K562 (cell line): ENCODE data around the gene LRRC7. TPM values are rescaled to one million over a fixed set of nuclear protein-coding genes. Genes with fewer than 3 reads are reported as not detected.

Experiments used
- ATAC-seq: fragments of 200-7000 bp; cut with Tn5 transposase; 3 replicates; pipeline ENCODE4 v1.9.1; 2020; ENCODE audit warnings: moderate library complexity
- BruUV-seq: library from RNA; stranded (reverse); fragments of 400-500 nt; replicated peaks from 2 replicates; lab custom pipeline; 2021; lab: Mats Ljungman, UMichigan
- CTCF ChIA-PET: fragments of 300-600 bp; formaldehyde crosslinking; extraction: SDS; loops from one replicate; lab custom pipeline; 2021; ENCODE audit warnings: low intra/inter-chr PET ratio; lab: Yijun Ruan, JAX
- POLR2A ChIA-PET: fragments of 300-600, 350-650 bp; sonication (Branson Sonifier 250); formaldehyde crosslinking; extraction: SDS; loops from one replicate; lab custom pipeline; 2021; ENCODE audit warnings: antibody characterized with exemption, inconsistent platforms; lab: Yijun Ruan, JAX
- DNase-seq, 4 experiments: peaks; one replicate each; pipeline versions ENCODE4 v3.0.0 to v3.0.0-alpha.2; 2011 to 2018; ENCODE audit warnings: low spot score in 3 of 4, mixed read lengths in 3 of 4; ENCODE audit errors: extremely low read depth in 1 of 4
- FAIRE-seq: peaks from 2 replicates; lab custom pipeline; 2011; peaks lifted over from hg19 to GRCh38; lab: Jason Lieb, UNC
- H2AFZ ChIP-seq: 2 replicates; pipeline ENCODE4 v1.6.0; 2011; ENCODE audit warnings: low read depth, low read length, control low read depth, inconsistent platforms
- H3K27ac ChIP-seq: fragments of 200-600 bp; 3 replicates; pipeline ENCODE4 v1.8.0; 2011; ENCODE audit warnings: low read depth, mild to moderate bottlenecking, control low read depth, inconsistent platforms, low read length, moderate library complexity, mixed read lengths; ENCODE audit errors: extremely low read depth
- H3K27me3 ChIP-seq, 2 experiments: fragments of 300-600 bp in 1 of 2; 2 replicates in 1 of 2; 3 replicates in 1 of 2; pipeline versions ENCODE4 v1.6.0 to v1.8.0; 2011; ENCODE audit warnings: inconsistent platforms in 2 of 2, low read length in 2 of 2, mild to moderate bottlenecking in 1 of 2, mixed read lengths in 1 of 2, moderate library complexity in 1 of 2; ENCODE audit not compliant: control insufficient read depth in 2 of 2, insufficient read depth in 2 of 2
- H3K36me3 ChIP-seq: fragments of 300-600 bp; 3 replicates; pipeline ENCODE4 v1.8.0; 2011; ENCODE audit warnings: mild to moderate bottlenecking, low read length, inconsistent platforms; ENCODE audit not compliant: control insufficient read depth, insufficient read depth
- H3K4me1 ChIP-seq, 2 experiments: fragments of 200-600 bp in 1 of 2; replicated peaks in 1 of 2; 2 replicates in 1 of 2; 3 replicates in 1 of 2; pipeline versions ENCODE4 v1.5.1 to v1.8.0; 2011; ENCODE audit warnings: inconsistent platforms in 2 of 2, low read length in 2 of 2, mild to moderate bottlenecking in 1 of 2, mixed read lengths in 1 of 2, moderate library complexity in 1 of 2; ENCODE audit not compliant: control insufficient read depth in 2 of 2, insufficient read depth in 2 of 2
- H3K4me2 ChIP-seq: 2 replicates; pipeline ENCODE4 v1.6.1; 2011; ENCODE audit warnings: low read length, control low read depth, inconsistent platforms, mixed read lengths; ENCODE audit not compliant: insufficient read depth
- H3K4me3 ChIP-seq: fragments of 200-600 bp; sonication (generic), shearing (Covaris generic); 2 replicates; pipeline ENCODE4 v1.5.1; 2016; ENCODE audit warnings: control low read depth, inconsistent platforms
- H3K79me2 ChIP-seq: fragments of 200-600 bp; 3 replicates; pipeline ENCODE4 v1.8.0; 2011; ENCODE audit warnings: low read length, inconsistent platforms; ENCODE audit not compliant: control insufficient read depth, insufficient read depth
- H3K9ac ChIP-seq, 2 experiments: 2 replicates each; pipeline versions ENCODE4 v1.6.0 to v1.6.1; 2011; ENCODE audit warnings: low read depth in 2 of 2, low read length in 2 of 2, control low read depth in 1 of 2, inconsistent platforms in 1 of 2, mild to moderate bottlenecking in 1 of 2, mixed read lengths in 1 of 2; ENCODE audit not compliant: insufficient read depth in 1 of 2
- H3K9me1 ChIP-seq: one replicate; pipeline ENCODE4 v1.6.0; 2011; ENCODE audit warnings: inconsistent platforms, mild to moderate bottlenecking, low read length, moderate library complexity; ENCODE audit not compliant: control insufficient read depth, insufficient read depth
- H3K9me3 ChIP-seq: replicated peaks from 2 replicates; pipeline ENCODE4 v1.5.1; 2011; ENCODE audit warnings: low read depth, low read length, inconsistent platforms; ENCODE audit not compliant: control insufficient read depth, insufficient read depth
- H4K20me1 ChIP-seq: replicated peaks from 2 replicates; pipeline ENCODE4 v1.6.1; 2011; ENCODE audit warnings: low read length, inconsistent platforms, mixed read lengths; ENCODE audit not compliant: control insufficient read depth, insufficient read depth
- ATF4 ChIP-seq: fragments of 450-650 bp; formaldehyde crosslinking; IDR thresholded peaks from 2 replicates; pipeline ENCODE4 v1.4.0; 2022; ENCODE audit warnings: mild to moderate bottlenecking, moderate library complexity
- CREM ChIP-seq: IDR thresholded peaks from 2 replicates; pipeline ENCODE4 v1.6.1; 2014; ENCODE audit warnings: antibody characterized with exemption, low read depth
- DDX20 ChIP-seq: fragments of 450-650 bp; IDR thresholded peaks from 2 replicates; pipeline ENCODE4 v1.6.1; 2016; ENCODE audit warnings: missing genetic modification characterization, low read depth, mild to moderate bottlenecking, missing compliant biosample characterization, moderate library complexity
- DLX4 ChIP-seq: fragments of 250-450 bp; sonication (Bioruptor Pico); IDR thresholded peaks from 2 replicates; pipeline ENCODE4 v1.6.1; 2021; ENCODE audit warnings: mild to moderate bottlenecking
- HDAC1 ChIP-seq, 2 experiments: fragments of 450-650 bp; IDR thresholded peaks; 2 replicates each; pipeline ENCODE4 v1.6.1; 2016 to 2017; ENCODE audit warnings: inconsistent platforms in 1 of 2, mild to moderate bottlenecking in 1 of 2, moderate library complexity in 1 of 2
- ID3 ChIP-seq, 2 experiments: fragments of 250-450 bp in 1 of 2; fragments of 450-650 bp in 1 of 2; sonication (Bioruptor Pico) in 1 of 2; IDR thresholded peaks; 2 replicates each; pipeline versions ENCODE4 v1.6.1 to v1.8.0; 2016 to 2021; ENCODE audit warnings: mild to moderate bottlenecking in 2 of 2, moderate library complexity in 2 of 2, missing compliant biosample characterization in 1 of 2, missing genetic modification characterization in 1 of 2
- KLF13 ChIP-seq: fragments of 450-650 bp; IDR thresholded peaks from 2 replicates; pipeline ENCODE4 v1.6.1; 2016; ENCODE audit warnings: missing genetic modification characterization, low read depth, mild to moderate bottlenecking, missing compliant biosample characterization, moderate library complexity, borderline replicate concordance
- POLR2AphosphoS2 ChIP-seq: IDR thresholded peaks from 2 replicates; pipeline ENCODE4 v1.6.1; 2012; ENCODE audit warnings: low read length, improper control_type of control experiment
- PRMT5 ChIP-seq: sonication (generic); formaldehyde crosslinking; IDR thresholded peaks from 2 replicates; pipeline ENCODE4 v1.5.0; 2020; ENCODE audit warnings: missing genetic modification reagents
- PTTG1 ChIP-seq: fragments of 450-650 bp; IDR thresholded peaks from 2 replicates; pipeline ENCODE4 v1.6.1; 2016; ENCODE audit warnings: low read depth, mild to moderate bottlenecking, missing genetic modification characterization, missing compliant biosample characterization
- RBM22 ChIP-seq: fragments of 200-400 bp; formaldehyde crosslinking; IDR thresholded peaks from 2 replicates; pipeline ENCODE4 v1.6.1; 2018; ENCODE audit warnings: low read length, low read depth; ENCODE audit not compliant: poor library complexity, severe bottlenecking
- RBM25 ChIP-seq: fragments of 200-400 bp; formaldehyde crosslinking; IDR thresholded peaks from 2 replicates; pipeline ENCODE4 v1.6.1; 2018; ENCODE audit warnings: low read length, low read depth, moderate library complexity; ENCODE audit not compliant: severe bottlenecking
- TEAD1 ChIP-seq, 2 experiments: fragments of 450-650 bp in 1 of 2; sonication (generic) in 1 of 2; formaldehyde crosslinking; IDR thresholded peaks; 2 replicates each; pipeline versions ENCODE4 v1.4.0 to v1.8.0; 2020 to 2022; ENCODE audit warnings: mild to moderate bottlenecking in 2 of 2, missing genetic modification reagents in 1 of 2
- YY1 ChIP-seq, 3 experiments: IDR thresholded peaks; 2 replicates each; pipeline ENCODE4 v1.6.1; 2011; ENCODE audit warnings: low read length in 2 of 3, mild to moderate bottlenecking in 2 of 3, moderate library complexity in 2 of 3, borderline replicate concordance in 1 of 3, control low read depth in 1 of 3, low read depth in 1 of 3; ENCODE audit not compliant: insufficient read depth in 3 of 3, insufficient replicate concordance in 2 of 3, control insufficient read depth in 1 of 3, insufficient read length in 1 of 3; ENCODE audit errors: extremely low read depth in 1 of 3
- ZBTB2 ChIP-seq: fragments of 450-650 bp; IDR thresholded peaks from 2 replicates; pipeline ENCODE4 v1.6.1; 2016; ENCODE audit warnings: antibody characterized with exemption
- ZEB2 ChIP-seq: fragments of 450-650 bp; IDR thresholded peaks from 2 replicates; pipeline ENCODE4 v1.6.1; 2016
- ZNF41 ChIP-seq: fragments of 250-450 bp; sonication (Bioruptor Pico); conservative IDR thresholded peaks from 2 replicates; pipeline ENCODE4 v1.4.0; 2020; ENCODE audit warnings: mild to moderate bottlenecking
- WGBS: fragments of 100-300 bp; shearing (Covaris generic); methylation state at CpG from one replicate; pipeline ENCODE4 v1.1.6; 2016; ENCODE audit warnings: low coverage, mixed read lengths; ENCODE audit not compliant: insufficient coverage; ENCODE audit errors: missing lambda C conversion rate; 5-methylcytosine and 5-hydroxymethylcytosine counted together
- in situ Hi-C: fragments of 300-500 bp; cut with MboI; formaldehyde crosslinking; loops from 4 replicates; pipeline ENCODE4 v1.15.0; 2018; ENCODE audit warnings: inconsistent platforms, mixed read lengths
- intact Hi-C: fragments of 100-400 bp; cut with micrococcal nuclease; formaldehyde crosslinking; loops from 2 replicates; pipeline ENCODE4 v1.14.2; 2022
- polyA plus RNA-seq, 8 experiments: library from polyadenylated mRNA; depleted of rRNA in 4 of 8; stranded (reverse) in 5 of 8; unstranded in 3 of 8; fragments of >200 nt; fragmentation: Nextera tagmentation in 2 of 8; fragmentation: Illumina TruSeq in 1 of 8; extraction: Ambion mirVana in 2 of 8; extraction: Trizol in 1 of 8; gene quantifications; 2 replicates each; pipeline versions ENCODE4 v1.2.1 to v1.2.3, GENCODE V29; 2011 to 2014; ENCODE audit warnings: inconsistent platforms in 1 of 8, missing spikeins in 1 of 8
- total RNA-seq, 7 experiments: library from RNA; depleted of rRNA in 6 of 7; stranded (reverse); fragments of >200 nt in 6 of 7; fragmentation: Illumina TruSeq in 2 of 7; extraction: Trizol in 2 of 7; gene quantifications; 2 replicates each; pipeline versions ENCODE4 v1.2.1 to v1.2.3, GENCODE V29; 2011 to 2021; ENCODE audit warnings: low replicate concordance in 1 of 7

LRRC7 gene
- total and polyA plus RNA-seq, 9 of the 15 experiments (the other 6 are each of a cell fraction or from before 2014, with no cell fraction given), result 0.09 to 0.94 (median 0.49) TPM

- TF ChIP-seq YY1 (IDR thresholded peaks at IDR 0.05; ENCODE audit: borderline replicate concordance in 1 of 3, control insufficient read depth in 1 of 3, extremely low read depth in 1 of 3, insufficient read depth in 3 of 3, insufficient read length in 1 of 3, insufficient replicate concordance in 2 of 3, low read depth in 1 of 3, low read length in 2 of 3), result no peak
- TF ChIP-seq POLR2AphosphoS2, result no peak
- no peak for TF ChIP-seq ATF4 (CRISPR knock-in tag)
- no peak for TF ChIP-seq PTTG1
Measured at GRCh38 chr1:69994241-69994640, 426.5 kb downstream of the LRRC7 start (continued).

GRCh38 chr1:69998847-69999246, 431.1 kb downstream of the LRRC7 start:
- Histone ChIP-seq H3K9ac (no peak overlapping the region), H2AFZ (no peak overlapping the region), H3K27ac (no peak overlapping the region), H3K4me1 (no peaks in the 10 kb centered on the region), H3K27me3 (0 out of 5 replicates have a peak, but pooled peaks cover 0 to 3% of the 10 kb centered on the region in 2 experiments), H3K79me2 (no peaks in the 10 kb centered on the region), H4K20me1 (no peaks in the 10 kb centered on the region), H3K9me1 (no peaks in the 10 kb centered on the region), H3K4me3 (no peak overlapping the region), H3K4me2 (no peak overlapping the region), H3K36me3 (no peaks in the 10 kb centered on the region), H3K9me3 (no peaks in the 10 kb centered on the region)
- in situ Hi-C loops, result no loop called here
- intact Hi-C loops, result no loop called here
- no peak for DNase-seq
- 0% methylated on average over 1 of the region's 1 CpG for WGBS
- ChIA-PET POLR2A (interaction anchor here (1.2 kb wide), 1 partner anchor 22 kb away, joined by 4 read pairs; no protein-coding TSS in a partner anchor), CTCF (no interaction called here)
- no TSS peak for BruUV-seq
- no peak for FAIRE-seq
- no peak for ATAC-seq
- TF ChIP-seq HDAC1 (IDR thresholded peaks at IDR 0.05), result no peak
- TF ChIP-seq TEAD1 (CRISPR knock-in tag; IDR thresholded peaks at IDR 0.05), result no peak
- no peak for TF ChIP-seq ID3 (CRISPR knock-in tag; IDR thresholded peaks at IDR 0.05)
- no peak for TF ChIP-seq ID3 (tag; IDR thresholded peaks at IDR 0.05)
- TF ChIP-seq ZNF41 (CRISPR knock-in tag), result no peak
- TF ChIP-seq PRMT5 (CRISPR knock-in tag), result no peak
- TF ChIP-seq ZEB2, result no peak
- no peak for TF ChIP-seq RBM25
- no peak for TF ChIP-seq ZBTB2
- no peak for TF ChIP-seq DLX4 (CRISPR knock-in tag)
- no peak for TF ChIP-seq RBM22
- no peak for TF ChIP-seq CREM
- no peak for TF ChIP-seq KLF13 (tag)
- TF ChIP-seq DDX20 (tag), result no peak
